GM12878 (cell line): Measurements from ENCODE around the gene TNRC6C. TPM values are rescaled to one million over a fixed set of nuclear protein-coding genes. Genes with fewer than 3 reads are reported as not detected.

Experiments
- ATAC-seq: fragments of 200-7000 bp; cut with Tn5 transposase; 3 replicates; pipeline ENCODE4 v1.9.1; 2020; ENCODE audit warnings: mild to moderate bottlenecking, moderate library complexity
- BruUV-seq: library from RNA; stranded (reverse); fragments of 400-500 nt; replicated peaks from 2 replicates; lab custom pipeline; 2021; lab: Mats Ljungman, UMichigan
- CTCF ChIA-PET: fragments of 300-600 bp; sonication (Branson Sonifier 250); formaldehyde crosslinking; extraction: SDS; loops from one replicate; lab custom pipeline; 2021; ENCODE audit warnings: inconsistent platforms; lab: Yijun Ruan, JAX
- POLR2A ChIA-PET: fragments of 350-600 bp; formaldehyde crosslinking; extraction: SDS; loops from one replicate; lab custom pipeline; 2021; ENCODE audit warnings: inconsistent platforms; lab: Charles Lee
- RAD21 ChIA-PET: fragments of 300-600 bp; sonication (Branson Sonifier 250); formaldehyde crosslinking; loops from one replicate; lab custom pipeline; 2023; ENCODE audit warnings: antibody characterized with exemption; ENCODE audit not compliant: unreplicated experiment; lab: Charles Lee
- SMC1A ChIA-PET: fragments of 300-600 bp; sonication (Branson Sonifier 250); formaldehyde crosslinking; loops from one replicate; lab custom pipeline; 2023; ENCODE audit not compliant: unreplicated experiment, uncharacterized antibody; lab: Charles Lee
- DNase-seq: peaks from one replicate; pipeline ENCODE4 v3.0.0-alpha.2; 2011; ENCODE audit warnings: low read depth, low spot score
- FAIRE-seq: peaks from 3 replicates; lab custom pipeline; 2011; peaks lifted over from hg19 to GRCh38; lab: Jason Lieb, UNC
- H2AFZ ChIP-seq: 2 replicates; pipeline ENCODE4 v1.6.0; 2011; ENCODE audit warnings: low read depth, low read length, control low read depth; ENCODE audit not compliant: control insufficient read depth
- H3K27ac ChIP-seq: 2 replicates; pipeline ENCODE4 v1.5.1; 2011; ENCODE audit warnings: control low read depth; ENCODE audit not compliant: control insufficient read depth, insufficient read depth
- H3K27me3 ChIP-seq, 2 experiments: replicated peaks in 1 of 2; 2 replicates each; pipeline versions ENCODE4 v1.6.0 to v1.6.1; 2011; ENCODE audit warnings: low read length in 1 of 2; ENCODE audit not compliant: control insufficient read depth in 2 of 2, insufficient read depth in 2 of 2
- H3K36me3 ChIP-seq, 2 experiments: 2 replicates each; pipeline ENCODE4 v1.5.1; 2011; ENCODE audit warnings: low read length in 1 of 2; ENCODE audit not compliant: control insufficient read depth in 2 of 2, insufficient read depth in 2 of 2
- H3K4me1 ChIP-seq: 2 replicates; pipeline ENCODE4 v1.6.1; 2011; ENCODE audit warnings: mild to moderate bottlenecking, low read length, moderate library complexity, mixed read lengths; ENCODE audit not compliant: control insufficient read depth, insufficient read depth
- H3K4me2 ChIP-seq: 2 replicates; pipeline ENCODE4 v1.6.0; 2011; ENCODE audit warnings: control low read depth; ENCODE audit not compliant: control insufficient read depth, insufficient read depth
- H3K4me3 ChIP-seq: fragments of 200-600 bp; sonication (generic); 2 replicates; pipeline ENCODE4 v1.5.1; 2016
- H3K79me2 ChIP-seq: 2 replicates; pipeline ENCODE4 v1.6.0; 2011; ENCODE audit warnings: low read length; ENCODE audit not compliant: control insufficient read depth, insufficient read depth
- H3K9ac ChIP-seq: 2 replicates; pipeline ENCODE4 v1.8.0; 2011; ENCODE audit warnings: low read length, control low read depth, mixed read lengths; ENCODE audit not compliant: control insufficient read depth, insufficient read depth
- H3K9me3 ChIP-seq: replicated peaks from 3 replicates; pipeline ENCODE4 v1.5.1; 2011; ENCODE audit warnings: mild to moderate bottlenecking, low read length; ENCODE audit not compliant: control insufficient read depth, insufficient read depth
- H4K20me1 ChIP-seq: 2 replicates; pipeline ENCODE4 v1.6.0; 2011; ENCODE audit not compliant: control insufficient read depth, insufficient read depth
- ATF7 ChIP-seq: fragments of 450-650 bp; IDR thresholded peaks from 2 replicates; pipeline ENCODE4 v1.6.1; 2016; ENCODE audit warnings: low read depth, mild to moderate bottlenecking
- CHD1 ChIP-seq: IDR thresholded peaks from 2 replicates; pipeline ENCODE4 v1.6.1; 2012; ENCODE audit warnings: low read depth, low read length, improper control_type of control experiment
- EP300 ChIP-seq, 2 experiments: fragments of 150-350 bp in 1 of 2; IDR thresholded peaks; 2 replicates each; pipeline ENCODE4 v1.6.1; 2011 to 2012; ENCODE audit warnings: low read depth in 2 of 2, low read length in 2 of 2, borderline replicate concordance in 1 of 2, improper control_type of control experiment in 1 of 2, inconsistent platforms in 1 of 2; ENCODE audit not compliant: control insufficient read depth in 1 of 2
- HCFC1 ChIP-seq: fragments of 150-350 bp; IDR thresholded peaks from 2 replicates; pipeline ENCODE4 v1.6.1; 2014; ENCODE audit warnings: low read length
- IRF3 ChIP-seq: fragments of 450-650 bp; IDR thresholded peaks from 2 replicates; pipeline ENCODE4 v1.6.1; 2014; ENCODE audit warnings: mild to moderate bottlenecking
- POLR2AphosphoS5 ChIP-seq: IDR thresholded peaks from 2 replicates; pipeline ENCODE4 v1.6.1; 2011; ENCODE audit warnings: mild to moderate bottlenecking, low read length, inconsistent platforms
- ZBTB11 ChIP-seq: fragments of 450-650 bp; formaldehyde crosslinking; IDR thresholded peaks from 2 replicates; pipeline ENCODE4 v1.5.0; 2022; ENCODE audit warnings: mild to moderate bottlenecking, missing genetic modification characterization
- ZNF687 ChIP-seq: fragments of 450-650 bp; IDR thresholded peaks from 2 replicates; pipeline ENCODE4 v1.6.1; 2017; ENCODE audit warnings: mild to moderate bottlenecking, moderate library complexity
- ZSCAN29 ChIP-seq: fragments of 450-650 bp; IDR thresholded peaks from 2 replicates; pipeline ENCODE4 v1.6.1; 2017; ENCODE audit warnings: mild to moderate bottlenecking, moderate library complexity
- WGBS: methylation state at CpG from one replicate; pipeline ENCODE4 v1.1.6; 2016; ENCODE audit warnings: low lambda C conversion rate; ENCODE audit not compliant: insufficient replicate concordance, insufficient coverage; ENCODE audit errors: missing lambda C conversion rate; 5-methylcytosine and 5-hydroxymethylcytosine counted together
- in situ Hi-C: fragments of 300-500 bp; cut with MboI; formaldehyde crosslinking; loops from 9 replicates; pipeline ENCODE4 v1.14.3; 2018; ENCODE audit warnings: mixed read lengths
- intact Hi-C: fragments of 100-400 bp; cut with micrococcal nuclease; formaldehyde crosslinking; loops from one replicate; pipeline ENCODE4 v1.14.2; 2022; ENCODE audit not compliant: unreplicated experiment
- polyA plus RNA-seq, 11 experiments: library from polyadenylated mRNA; depleted of rRNA in 4 of 11; unstranded in 6 of 11; stranded (reverse) in 5 of 11; fragments of >200 nt; fragmentation: Nextera tagmentation in 4 of 11; fragmentation: Illumina TruSeq in 1 of 11; extraction: Ambion mirVana in 4 of 11; extraction: Trizol in 1 of 11; gene quantifications; 1 replicate in 1 of 11; 2 replicates in 10 of 11; pipeline versions ENCODE4 v1.2.1 to v1.2.3, GENCODE V29; 2011 to 2016; ENCODE audit warnings: inconsistent platforms in 2 of 11, missing spikeins in 2 of 11, low read depth in 1 of 11
- total RNA-seq, 4 experiments: library from RNA; depleted of rRNA in 3 of 4; stranded (reverse); fragments of >200 nt in 3 of 4; fragmentation: Illumina TruSeq in 1 of 4; extraction: Trizol in 1 of 4; gene quantifications; 2 replicates each; pipeline versions ENCODE4 v1.2.1 to v1.2.3, GENCODE V29; 2013 to 2021

TNRC6C gene
- total and polyA plus RNA-seq, 10 of the 15 experiments (the other 5 are each of a cell fraction or from before 2014, with no cell fraction given), result 0.40 to 6.1 (median 0.96) TPM

GRCh38 chr17:78027121-78027520, 68.6 kb downstream of the TNRC6C start:
- H3K27ac ChIP-seq, result no peak overlapping the region
- FAIRE-seq, result no peak

More at GRCh38 chr17:78027121-78027520, 68.6 kb downstream of the TNRC6C start:
- TF ChIP-seq ZSCAN29 (no peak), ATF7 (no peak), HCFC1 (no peak), IRF3 (no peak), POLR2AphosphoS5 (no peak), EP300 (IDR thresholded peaks at IDR 0.05; ENCODE audit: borderline replicate concordance in 1 of 2, control insufficient read depth in 1 of 2, low read depth in 2 of 2, low read length in 2 of 2) (no peak), ZNF687 (no peak), ZBTB11 (CRISPR knock-in tag) (no peak), CHD1 (no peak)
- TF ChIP-seq, all 136 proteins: peak for 0
- in situ Hi-C loops, result no loop called here
- 70% methylated on average over 2 of the region's 2 CpGs for WGBS
- no peak overlapping the region for H3K4me2 ChIP-seq
- H3K4me1 ChIP-seq, result no peaks in the 10 kb centered on the region
- DNase-seq (no peak), ATAC-seq (no peak)
- H3K9me3 ChIP-seq, result no peaks in the 10 kb centered on the region
- H3K27me3 ChIP-seq, result no peaks in the 10 kb centered on the region
- no peak overlapping the region for H3K9ac ChIP-seq
- H3K4me3 ChIP-seq, result no peak overlapping the region
- ChIA-PET RAD21 (no interaction called here), SMC1A (interaction anchor here (0.6 to 1.5 kb wide), 3 partner anchors 10 to 452 kb away, joined by 3 to 5 read pairs (median 3); no protein-coding TSS in a partner anchor), CTCF (interaction anchor here (0.6 to 1.6 kb wide), 4 partner anchors 12 to 223 kb away, joined by 3 to 4 read pairs (median 4); no protein-coding TSS in a partner anchor), POLR2A (no interaction called here)
- intact Hi-C loops, result no loop called here
- no TSS peak for BruUV-seq
- no peaks in the 10 kb centered on the region for H3K79me2 ChIP-seq
- H2AFZ ChIP-seq, result no peak overlapping the region
- no peaks in the 10 kb centered on the region for H3K36me3 ChIP-seq
- no peaks in the 10 kb centered on the region for H4K20me1 ChIP-seq
